ENCODE results near the gene ATP8A2. TPM values are rescaled to one million over a fixed set of nuclear protein-coding genes. Genes with fewer than 3 reads are reported as not detected.

ATP8A2 gene
- total and polyA plus RNA-seq, 2 of the 4 experiments (the other 2 are of a cell fraction): 0.02 to 0.18 TPM

GRCh38 chr13:25727250-25727649 lies 355.5 kb downstream of the ATP8A2 start:
- H2AK5ac ChIP-seq (ENCODE audit: low read depth, low read length): no peak overlapping the region
- no peaks in the 10 kb centered on the region for H3K4me1 ChIP-seq (ENCODE audit: control insufficient read depth, insufficient read depth, low read length)
- intact Hi-C loops (cut with micrococcal nuclease) (no loop called here), dilution Hi-C loops (cut with HindIII; ENCODE audit: low sequenced_read_pairs, unreplicated experiment) (no loop called here), in situ Hi-C loops (cut with MboI; ENCODE audit: low sequenced_read_pairs) (no loop called here)
- no peak overlapping the region for H2BK120ac ChIP-seq (ENCODE audit: low read depth, low read length)
- no peaks in the 10 kb centered on the region for H3K79me1 ChIP-seq (ENCODE audit: low read depth in 1 of 2, low read length in 2 of 2)
- ChIA-PET CTCF (no interaction called here), POLR2A (ENCODE audit: unreplicated experiment) (no interaction called here)
- no TSS peak for BruUV-seq (replicated peaks)
- WGBS, 2 experiments (ENCODE audit: extremely low coverage in 2 of 2, insufficient read length in 1 of 2): no CpG with 5 or more reads among the region's 6 CpGs
- no peak overlapping the region for H3K9ac ChIP-seq (ENCODE audit: low read depth, low read length)
- H3K14ac ChIP-seq (replicated peaks; ENCODE audit: low read depth, low read length): no peak overlapping the region
- no peak overlapping the region for H3K56ac ChIP-seq (ENCODE audit: extremely low read depth, insufficient read depth, low read length)
- no peaks in the 10 kb centered on the region for H3K36me3 ChIP-seq (ENCODE audit: control insufficient read depth, insufficient read depth, low read length)
- no peaks in the 10 kb centered on the region for H4K20me1 ChIP-seq (ENCODE audit: insufficient read depth, low read length)
- H3K9me3 ChIP-seq (ENCODE audit: control insufficient read depth, insufficient read depth, low read length): no peaks in the 10 kb centered on the region
- H3K27me3 ChIP-seq (ENCODE audit: control insufficient read depth, insufficient read depth, low read length): no peaks in the 10 kb centered on the region
- no peak overlapping the region for H2BK5ac ChIP-seq (ENCODE audit: low read depth, low read length, poor library complexity, severe bottlenecking)
- H3K4me3 ChIP-seq (ENCODE audit: insufficient read depth, low read depth, low read length): no peak overlapping the region
- ATAC-seq (ENCODE audit: low read depth): no peak
- no peak overlapping the region for H2BK15ac ChIP-seq (ENCODE audit: low read depth, low read length)
- no peak for TF ChIP-seq CTCF (conservative IDR thresholded peaks at IDR 0.05; ENCODE audit: low read depth, low read length)
- TF ChIP-seq ELK1 (IDR thresholded peaks at IDR 0.05; ENCODE audit: borderline replicate concordance, low read depth, low read length): no peak
- no peak for TF ChIP-seq RFX5 (IDR thresholded peaks at IDR 0.05; ENCODE audit: low read depth, low read length)
- TF ChIP-seq MAZ (IDR thresholded peaks at IDR 0.05; ENCODE audit: borderline replicate concordance, low read depth, low read length): no peak
- TF ChIP-seq CEBPB (IDR thresholded peaks at IDR 0.05; ENCODE audit: low read depth, low read length): no peak
- TF ChIP-seq POLR2A (IDR thresholded peaks at IDR 0.05; ENCODE audit: low read depth, low read length): no peak
- no peak for TF ChIP-seq RCOR1 (IDR thresholded peaks at IDR 0.05; ENCODE audit: insufficient replicate concordance, low read length)
- H4K91ac ChIP-seq (ENCODE audit: insufficient read depth, low read depth, low read length): no peak overlapping the region
- H4K5ac ChIP-seq (ENCODE audit: low read depth, low read length): no peak overlapping the region
- H3K9me1 ChIP-seq (ENCODE audit: insufficient read depth, low read length): no peaks in the 10 kb centered on the region
- H2BK20ac ChIP-seq (ENCODE audit: low read depth, low read length): no peak overlapping the region
- DNase-seq: no peak
- H3K27ac ChIP-seq (ENCODE audit: insufficient read depth, low read length): no peak overlapping the region
- no peak overlapping the region for H3K18ac ChIP-seq (ENCODE audit: low read depth, low read length)
- H2AFZ ChIP-seq (replicated peaks; ENCODE audit: low read length, poor library complexity): no peak overlapping the region
- H3K23ac ChIP-seq (ENCODE audit: low read depth, low read length): no peak overlapping the region
- H4K8ac ChIP-seq (ENCODE audit: low read depth in 2 of 2, low read length in 2 of 2): no peak overlapping the region
- H3K4ac ChIP-seq (ENCODE audit: low read depth, low read length): no peak overlapping the region
- H2AK9ac ChIP-seq (replicated peaks; ENCODE audit: low read depth, low read length, poor library complexity): no peak overlapping the region
- no peak overlapping the region for H3K4me2 ChIP-seq (ENCODE audit: low read depth, low read length)
